SK-N-MC (cell line): ENCODE measurements around the gene CATSPERZ.

Experiments used
- EZH2 ChIP-seq: fragments of 200-600 bp; sonication (generic); IDR thresholded peaks from one replicate; pipeline ENCODE4 v1.6.1; 2017; ENCODE audit warnings: antibody characterized with exemption
- POLR2AphosphoS5 ChIP-seq: IDR thresholded peaks from 2 replicates; pipeline ENCODE4 v1.6.1; 2012; ENCODE audit warnings: mild to moderate bottlenecking, low read depth, low read length, borderline replicate concordance

GRCh38 chr11:64258946-64259532, 41.1 kb upstream of the CATSPERZ start:
- TF ChIP-seq EZH2 (no peak), POLR2AphosphoS5 (no peak)
